Breast epithelium (tissue), 3 donors: ENCODE data around the gene FAM20B.

Experiments
- POLR2AphosphoS5 ChIP-seq, 3 donors: sonication (generic); formaldehyde crosslinking; IDR thresholded peaks; one replicate each; pipeline ENCODE4 v1.6.1; 2017; ENCODE audit warnings: antibody characterized with exemption in 3 of 3
- TF ChIP-seq, protein P1 (sequence below), 3 donors: fragments of 450-650 bp; IDR thresholded peaks; one replicate each; pipeline ENCODE4 v1.5.1; 2016 to 2017; ENCODE audit warnings: antibody characterized with exemption in 3 of 3, mild to moderate bottlenecking in 3 of 3, moderate library complexity in 3 of 3

DNA sequence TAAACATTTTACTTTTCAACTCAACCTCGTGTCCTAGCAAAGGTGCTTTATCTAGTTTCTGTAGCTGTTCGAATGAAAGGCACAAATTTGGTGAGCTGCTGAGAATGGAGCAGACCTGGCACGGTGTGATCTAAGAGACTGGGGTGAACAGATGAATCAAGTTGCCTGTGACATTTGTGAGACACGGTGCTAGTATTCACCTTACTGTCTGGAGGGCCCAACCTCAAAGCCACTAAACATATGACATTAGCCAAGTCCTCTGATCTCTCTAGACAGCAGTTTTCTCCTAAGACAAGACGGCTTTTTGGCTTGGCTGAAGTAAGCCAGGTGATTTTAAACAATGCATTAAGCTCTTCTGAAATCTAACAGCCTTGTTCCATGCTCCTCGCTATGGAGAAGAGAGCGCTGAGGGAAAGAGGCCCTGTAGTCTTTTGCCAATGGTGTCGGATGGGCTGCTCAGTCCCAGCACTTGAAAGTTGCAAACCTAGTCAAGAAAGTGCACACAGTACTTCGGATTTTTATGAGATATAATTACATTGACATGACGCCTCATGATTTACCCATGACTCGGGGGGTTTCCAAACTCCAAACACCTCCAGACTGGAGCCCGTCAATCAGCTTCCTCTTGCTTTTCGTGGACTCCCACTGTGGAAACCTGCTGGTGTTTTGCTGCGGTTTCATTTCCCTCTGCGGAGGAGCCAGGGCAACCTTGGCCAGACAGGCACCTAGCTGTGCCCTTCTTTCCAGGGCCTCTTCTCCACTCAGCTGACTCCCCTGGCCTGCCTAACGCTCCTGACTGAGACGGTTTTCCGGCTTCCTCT is 55.4 kb downstream of the FAM20B start:
- TF ChIP-seq, protein P1, sequence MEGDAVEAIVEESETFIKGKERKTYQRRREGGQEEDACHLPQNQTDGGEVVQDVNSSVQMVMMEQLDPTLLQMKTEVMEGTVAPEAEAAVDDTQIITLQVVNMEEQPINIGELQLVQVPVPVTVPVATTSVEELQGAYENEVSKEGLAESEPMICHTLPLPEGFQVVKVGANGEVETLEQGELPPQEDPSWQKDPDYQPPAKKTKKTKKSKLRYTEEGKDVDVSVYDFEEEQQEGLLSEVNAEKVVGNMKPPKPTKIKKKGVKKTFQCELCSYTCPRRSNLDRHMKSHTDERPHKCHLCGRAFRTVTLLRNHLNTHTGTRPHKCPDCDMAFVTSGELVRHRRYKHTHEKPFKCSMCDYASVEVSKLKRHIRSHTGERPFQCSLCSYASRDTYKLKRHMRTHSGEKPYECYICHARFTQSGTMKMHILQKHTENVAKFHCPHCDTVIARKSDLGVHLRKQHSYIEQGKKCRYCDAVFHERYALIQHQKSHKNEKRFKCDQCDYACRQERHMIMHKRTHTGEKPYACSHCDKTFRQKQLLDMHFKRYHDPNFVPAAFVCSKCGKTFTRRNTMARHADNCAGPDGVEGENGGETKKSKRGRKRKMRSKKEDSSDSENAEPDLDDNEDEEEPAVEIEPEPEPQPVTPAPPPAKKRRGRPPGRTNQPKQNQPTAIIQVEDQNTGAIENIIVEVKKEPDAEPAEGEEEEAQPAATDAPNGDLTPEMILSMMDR (IDR thresholded peaks at IDR 0.05): no peak
- TF ChIP-seq POLR2AphosphoS5 (IDR thresholded peaks at IDR 0.05): no peak
